GM06990 (cell line): Measurements from ENCODE around the gene SULF2.
A peak's percentile ranks its signal among the peaks of the same experiment; 100 is the strongest.
"Not testable (repeated sequence)": the region's sequence is repeated elsewhere in the genome, so short reads cannot be mapped to it uniquely, and the experiment has no call there.

ENCODE experiments used
- DNase-seq: peaks from one replicate; pipeline ENCODE4 v3.0.0-alpha.2; 2011; ENCODE audit not compliant: insufficient read length; ENCODE audit errors: extremely low read depth
- H3K27me3 ChIP-seq: replicated peaks from 2 replicates; pipeline ENCODE4 v1.6.0; 2011; ENCODE audit warnings: low read length; ENCODE audit not compliant: control insufficient read depth, insufficient read depth
- H3K36me3 ChIP-seq: 2 replicates; pipeline ENCODE4 v1.5.1; 2011; ENCODE audit warnings: low read length; ENCODE audit not compliant: control insufficient read depth, insufficient read depth
- H3K4me3 ChIP-seq: replicated peaks from 2 replicates; pipeline ENCODE4 v1.5.1; 2011; ENCODE audit warnings: low read depth, mild to moderate bottlenecking, control low read depth, low read length
- CTCF ChIP-seq: IDR thresholded peaks from 2 replicates; pipeline ENCODE4 v1.5.1; 2011; ENCODE audit warnings: low read length, control low read depth, mild to moderate bottlenecking, inconsistent platforms; ENCODE audit not compliant: insufficient read depth, poor library complexity, severe bottlenecking

Gene SULF2

DNA sequence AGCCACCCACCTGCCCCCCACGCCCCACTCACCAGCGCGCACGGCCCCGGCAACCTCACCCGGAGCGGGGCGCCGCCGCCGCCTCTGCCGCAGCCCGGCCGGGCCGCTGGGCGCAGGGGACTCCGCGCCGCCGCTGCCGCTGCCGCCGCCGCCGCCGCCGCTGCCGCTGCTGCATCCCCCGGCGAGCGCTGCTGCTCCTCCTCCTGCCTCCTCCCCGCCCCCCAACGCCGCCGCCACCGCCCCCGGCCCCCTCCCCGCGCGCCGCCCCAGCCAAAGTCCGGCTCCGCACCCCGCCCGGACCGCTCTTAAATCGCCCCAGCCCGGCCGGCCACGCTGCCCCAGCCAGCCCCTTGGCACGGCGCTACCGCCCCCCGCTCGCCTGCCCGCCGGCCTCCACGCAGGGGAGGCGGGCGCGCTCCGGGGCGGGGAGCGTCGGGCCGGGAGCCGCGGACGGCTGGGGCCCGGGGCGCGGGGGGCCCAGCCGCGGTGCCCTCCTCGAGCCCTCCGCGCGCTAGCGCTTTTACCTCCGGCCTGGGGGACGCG lies at the start of gene SULF2:
SULF2 (minus strand) TSS at position 171 of the 543 bp plus-strand sequence. CDS start 28,118 bp downstream, outside the sequence.
- H3K27me3 ChIP-seq = no peaks in the 10 kb centered on the region; the same call in 1 of the 2 replicates
- TF ChIP-seq CTCF = no peak
- DNase-seq = no peak
- peak within 1 kb of the TSS; percentile 61 for H3K4me3 ChIP-seq
- no peaks in the 10 kb centered on the region for H3K36me3 ChIP-seq

GRCh38 chr20:47831675-47832074 lies 46.4 kb upstream of the SULF2 start:
- H3K4me3 ChIP-seq, H3K36me3 ChIP-seq, H3K27me3 ChIP-seq, DNase-seq: not testable (repeated sequence)

DNA sequence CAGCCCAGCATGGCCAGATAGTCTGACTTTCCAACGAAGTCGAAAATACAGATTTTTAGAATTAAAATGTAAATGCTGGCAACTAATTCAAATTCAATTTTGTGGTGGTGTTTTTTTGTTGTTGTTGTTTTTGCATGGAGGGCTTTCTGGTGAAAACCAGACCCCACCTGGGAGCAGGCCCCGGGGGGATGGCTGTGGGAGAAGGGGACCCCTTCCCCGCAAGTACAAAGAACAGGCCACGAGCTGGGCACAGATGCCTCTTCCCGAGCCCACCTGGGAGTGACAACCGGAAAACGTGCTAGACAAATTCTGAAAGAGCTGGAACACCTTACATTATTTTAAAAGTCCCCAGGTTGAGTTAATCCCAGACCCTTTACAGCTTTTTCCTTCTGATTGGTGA lies 41.4 kb upstream of the SULF2 start:
- DNase-seq, H3K4me3 ChIP-seq, H3K36me3 ChIP-seq, H3K27me3 ChIP-seq: not testable (repeated sequence)

DNA sequence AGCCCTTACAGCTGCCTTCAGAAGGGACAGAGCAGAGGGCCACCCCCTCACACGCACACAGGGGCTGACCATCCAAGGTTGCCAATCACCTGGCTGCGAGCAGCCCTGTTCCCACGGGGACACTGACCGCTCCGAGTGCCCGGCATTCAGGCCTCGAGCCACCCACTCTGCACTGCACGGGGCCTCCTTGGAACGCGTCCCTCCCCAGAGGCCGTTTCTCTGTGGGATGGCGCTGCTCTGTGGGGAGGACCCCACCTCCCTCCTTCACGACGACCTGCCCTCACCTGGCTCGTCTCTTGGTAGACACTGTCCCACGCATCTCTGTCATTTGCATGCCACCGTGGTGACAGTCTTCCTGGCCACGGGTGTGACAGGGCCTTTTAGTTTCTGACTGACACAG lies 40.7 kb upstream of the SULF2 start:
- not testable (repeated sequence) for H3K36me3 ChIP-seq, H3K27me3 ChIP-seq, DNase-seq, H3K4me3 ChIP-seq

- Histone ChIP-seq H3K36me3 (no peaks in the 10 kb centered on the region), H3K4me3 (no peak overlapping the region), H3K27me3 (no peaks in the 10 kb centered on the region)
- DNase-seq = no peak
- TF ChIP-seq CTCF = no peak
Observed at GRCh38 chr20:47825011-47825762, 39.9 kb upstream of the SULF2 start.

GRCh38 chr20:47823941-47824340 lies 38.7 kb upstream of the SULF2 start:
- H3K4me3 ChIP-seq, H3K36me3 ChIP-seq, DNase-seq, H3K27me3 ChIP-seq: not testable (repeated sequence)

- Histone ChIP-seq H3K36me3 (no peaks in the 10 kb centered on the region), H3K27me3 (no peaks in the 10 kb centered on the region; the same call in 1 of the 2 replicates), H3K4me3 (no peak overlapping the region)
- DNase-seq = no peak
- TF ChIP-seq CTCF = no peak
Observed at GRCh38 chr20:47821481-47822100, 36.3 kb upstream of the SULF2 start.
